Mesendoderm (in vitro differentiated cells): ENCODE measurements around the gene TMSB10.
A peak's percentile ranks its signal among the peaks of the same experiment; 100 is the strongest.

ENCODE experiments used
- DNase-seq: peaks from one replicate; pipeline ENCODE4 v3.0.0; 2013
- H2AK5ac ChIP-seq: 2 replicates; pipeline ENCODE4 v1.6.1; 2013; ENCODE audit warnings: low read length, inconsistent platforms
- H2BK120ac ChIP-seq: 2 replicates; pipeline ENCODE4 v1.6.1; 2013; ENCODE audit warnings: low read depth, mild to moderate bottlenecking, low read length, moderate library complexity, mixed read lengths
- H2BK15ac ChIP-seq: replicated peaks from 2 replicates; pipeline ENCODE4 v1.6.1; 2013; ENCODE audit warnings: low read depth, mild to moderate bottlenecking, moderate library complexity
- H2BK5ac ChIP-seq: 2 replicates; pipeline ENCODE4 v1.6.1; 2013; ENCODE audit warnings: low read length, inconsistent platforms
- H3K18ac ChIP-seq: 2 replicates; pipeline ENCODE4 v1.6.1; 2013; ENCODE audit warnings: mild to moderate bottlenecking, low read length, mixed read lengths
- H3K23ac ChIP-seq: one replicate; pipeline ENCODE4 v1.6.1; 2013; ENCODE audit warnings: low read length
- H3K27ac ChIP-seq: 2 replicates; pipeline ENCODE4 v1.5.1; 2013; ENCODE audit warnings: low read depth, mild to moderate bottlenecking, inconsistent platforms, low read length, moderate library complexity
- H3K27me3 ChIP-seq: 2 replicates; pipeline ENCODE4 v1.6.1; 2013; ENCODE audit warnings: low read length, control low read depth, mild to moderate bottlenecking, inconsistent platforms; ENCODE audit not compliant: insufficient read depth, poor library complexity
- H3K36me3 ChIP-seq: 2 replicates; pipeline ENCODE4 v1.6.1; 2013; ENCODE audit warnings: low read length, inconsistent platforms; ENCODE audit not compliant: control insufficient read depth, insufficient read depth
- H3K4ac ChIP-seq: one replicate; pipeline ENCODE4 v1.6.1; 2013; ENCODE audit warnings: low read depth, mild to moderate bottlenecking, low read length, moderate library complexity
- H3K4me1 ChIP-seq: 2 replicates; pipeline ENCODE4 v1.6.1; 2013; ENCODE audit warnings: low read depth, low read length, inconsistent platforms; ENCODE audit not compliant: control insufficient read depth
- H3K4me2 ChIP-seq: 2 replicates; pipeline ENCODE4 v1.6.1; 2013; ENCODE audit warnings: low read length
- H3K4me3 ChIP-seq: 2 replicates; pipeline ENCODE4 v1.5.1; 2013; ENCODE audit warnings: mild to moderate bottlenecking, low read length
- H3K56ac ChIP-seq: one replicate; pipeline ENCODE4 v1.6.1; 2013; ENCODE audit warnings: low read length
- H3K79me1 ChIP-seq: 2 replicates; pipeline ENCODE4 v1.6.1; 2013; ENCODE audit warnings: low read length, inconsistent platforms
- H3K79me2 ChIP-seq: 2 replicates; pipeline ENCODE4 v1.6.1; 2013; ENCODE audit warnings: mild to moderate bottlenecking, low read length; ENCODE audit not compliant: control insufficient read depth, insufficient read depth
- H3K9ac ChIP-seq: 2 replicates; pipeline ENCODE4 v1.6.1; 2013; ENCODE audit warnings: low read length, inconsistent platforms
- H4K5ac ChIP-seq: one replicate; pipeline ENCODE4 v1.6.1; 2013; ENCODE audit warnings: low read length
- H4K8ac ChIP-seq: one replicate; pipeline ENCODE4 v1.6.1; 2013; ENCODE audit warnings: low read depth, mild to moderate bottlenecking, control low read depth, low read length, moderate library complexity
- WGBS: extraction: QIAGEN DNeasy Blood & Tissue Kit; methylation state at CpG from one replicate; pipeline ENCODE4 v1.1.7; 2013; ENCODE audit warnings: low lambda C conversion rate, missing lambda C conversion rate; ENCODE audit not compliant: insufficient coverage; ENCODE audit errors: extremely low coverage; 5-methylcytosine and 5-hydroxymethylcytosine counted together

Gene TMSB10

GRCh38 chr2:84880645-84881521 lies 24.6 kb upstream of the TMSB10 start, which contains the start of gene TRABD2A:
Gene TRABD2A (minus strand): TSS chr2:84881084. CDS start chr2:84881039, 45 bp downstream.
- no peak within 1 kb of the TSS for H2BK15ac ChIP-seq
- no peak within 1 kb of the TSS for H2AK5ac ChIP-seq
- no peaks in the 10 kb centered on the region for H3K79me2 ChIP-seq
- H3K27ac ChIP-seq: no peak within 1 kb of the TSS
- no peak within 1 kb of the TSS for H3K4ac ChIP-seq
- H3K18ac ChIP-seq: peak within 1 kb of the TSS; percentile 32
- H3K56ac ChIP-seq: peak within 1 kb of the TSS; percentile 90
- H3K4me3 ChIP-seq: peak within 1 kb of the TSS; percentile 55
- no peak within 1 kb of the TSS for H4K8ac ChIP-seq
- no peaks in the 10 kb centered on the region for H3K79me1 ChIP-seq
- peak within 1 kb of the TSS; percentile 24 for H3K23ac ChIP-seq
- no peaks in the 10 kb centered on the region for H3K36me3 ChIP-seq
- WGBS: no CpG with 5 or more reads among the region's 77 CpGs
- H3K4me1 ChIP-seq: peaks cover 3% of the 10 kb centered on the region
- H2BK120ac ChIP-seq: no peak within 1 kb of the TSS
- H3K27me3 ChIP-seq: peaks cover 24% of the 10 kb centered on the region
- no peak within 1 kb of the TSS for H2BK5ac ChIP-seq
- peak within 1 kb of the TSS; percentile 76 for H3K9ac ChIP-seq
- H4K5ac ChIP-seq: no peak within 1 kb of the TSS
- peak within 1 kb of the TSS; percentile 96 for H3K4me2 ChIP-seq
- DNase-seq: peak; percentile 75

GRCh38 chr2:84881581-84882413 lies 23.7 kb upstream of the TMSB10 start:
- no peak overlapping the region for H3K18ac ChIP-seq
- H2BK15ac ChIP-seq: no peak overlapping the region
- H2BK5ac ChIP-seq: no peak overlapping the region
- no CpG with 5 or more reads among the region's 29 CpGs for WGBS
- H3K4ac ChIP-seq: no peak overlapping the region
- no peak overlapping the region for H2BK120ac ChIP-seq
- peak overlapping the region; percentile 38 for H3K56ac ChIP-seq
- no peaks in the 10 kb centered on the region for H3K79me2 ChIP-seq
- H3K4me1 ChIP-seq: peaks cover 3% of the 10 kb centered on the region
- peak overlapping the region; percentile 25 for H3K4me3 ChIP-seq
- H3K27ac ChIP-seq: no peak overlapping the region
- H3K4me2 ChIP-seq: peak overlapping the region; percentile 88
- no peak overlapping the region for H2AK5ac ChIP-seq
- H3K23ac ChIP-seq: no peak overlapping the region
- H4K5ac ChIP-seq: no peak overlapping the region
- H4K8ac ChIP-seq: no peak overlapping the region
- H3K27me3 ChIP-seq: peaks cover 24% of the 10 kb centered on the region
- no peaks in the 10 kb centered on the region for H3K79me1 ChIP-seq
- H3K9ac ChIP-seq: peak overlapping the region; percentile 39
- peak; percentile 92 for DNase-seq
- no peaks in the 10 kb centered on the region for H3K36me3 ChIP-seq

- no CpG with 5 or more reads among the region's 3 CpGs for WGBS
- H3K27me3 ChIP-seq: peaks cover 24% of the 10 kb centered on the region
- H3K9ac ChIP-seq: no peak overlapping the region
These were observed 23.1 kb upstream of the TMSB10 start for GRCh38 chr2:84882414-84882738.

GRCh38 chr2:84882775-84883550 lies 22.5 kb upstream of the TMSB10 start:
- peaks cover 3% of the 10 kb centered on the region for H3K4me1 ChIP-seq
- H3K56ac ChIP-seq: no peak overlapping the region
- H3K4ac ChIP-seq: no peak overlapping the region
- no peak overlapping the region for H4K8ac ChIP-seq
- H2BK120ac ChIP-seq: no peak overlapping the region
- H2BK5ac ChIP-seq: no peak overlapping the region
- no peaks in the 10 kb centered on the region for H3K79me1 ChIP-seq
- H2BK15ac ChIP-seq: no peak overlapping the region
- H3K9ac ChIP-seq: no peak overlapping the region
- H3K36me3 ChIP-seq: no peaks in the 10 kb centered on the region
- no peak overlapping the region for H2AK5ac ChIP-seq
- no peak overlapping the region for H3K4me3 ChIP-seq
- H3K4me2 ChIP-seq: no peak overlapping the region
- no peak overlapping the region for H4K5ac ChIP-seq
- no peaks in the 10 kb centered on the region for H3K79me2 ChIP-seq
- H3K27me3 ChIP-seq: peaks cover 19% of the 10 kb centered on the region
- DNase-seq: no peak
- no peak overlapping the region for H3K18ac ChIP-seq
- no peak overlapping the region for H3K23ac ChIP-seq
- WGBS: no CpG with 5 or more reads among the region's 4 CpGs
- H3K27ac ChIP-seq: no peak overlapping the region

More at GRCh38 chr2:84882414-84882738, 23.1 kb upstream of the TMSB10 start:
- Histone ChIP-seq H3K79me1 (no peaks in the 10 kb centered on the region), H3K36me3 (no peaks in the 10 kb centered on the region), H3K4me1 (peaks cover 3% of the 10 kb centered on the region), H4K8ac (no peak overlapping the region), H3K27ac (no peak overlapping the region), H4K5ac (no peak overlapping the region), H2BK15ac (no peak overlapping the region), H3K79me2 (no peaks in the 10 kb centered on the region), H3K56ac (no peak overlapping the region), H3K4me2 (no peak overlapping the region), H3K18ac (no peak overlapping the region), H3K4me3 (no peak overlapping the region), H2BK5ac (no peak overlapping the region), H3K4ac (no peak overlapping the region), H2BK120ac (no peak overlapping the region), H3K23ac (no peak overlapping the region), H2AK5ac (no peak overlapping the region)
- DNase-seq: no peak

- H2BK15ac ChIP-seq: no peak overlapping the region
- H3K4me2 ChIP-seq: no peak overlapping the region
- H3K4me3 ChIP-seq: no peak overlapping the region
- no peak overlapping the region for H2BK5ac ChIP-seq
- H3K18ac ChIP-seq: no peak overlapping the region
- no peak overlapping the region for H3K4ac ChIP-seq
- H3K23ac ChIP-seq: no peak overlapping the region
- no peak overlapping the region for H2AK5ac ChIP-seq
- H3K79me2 ChIP-seq: no peaks in the 10 kb centered on the region
- no peak overlapping the region for H3K56ac ChIP-seq
- H3K27me3 ChIP-seq: peaks cover 12% of the 10 kb centered on the region
- no peak overlapping the region for H4K5ac ChIP-seq
- no peaks in the 10 kb centered on the region for H3K36me3 ChIP-seq
- peaks cover 3% of the 10 kb centered on the region for H3K4me1 ChIP-seq
- no peaks in the 10 kb centered on the region for H3K79me1 ChIP-seq
- H3K27ac ChIP-seq: no peak overlapping the region
- H2BK120ac ChIP-seq: no peak overlapping the region
- no peak for DNase-seq
- H3K9ac ChIP-seq: no peak overlapping the region
- no peak overlapping the region for H4K8ac ChIP-seq
These were observed 21.0 kb upstream of the TMSB10 start for GRCh38 chr2:84884449-84884848.
